NB4 (cell line): ENCODE data around the gene ATM.

Experiments used
- MYC ChIP-seq: IDR thresholded peaks from 2 replicates; pipeline ENCODE4 v1.6.1; 2011; ENCODE audit warnings: low read depth, low read length
- POLR2A ChIP-seq: IDR thresholded peaks from 2 replicates; pipeline ENCODE4 v1.6.1; 2011; ENCODE audit warnings: mild to moderate bottlenecking; ENCODE audit not compliant: insufficient read length; ENCODE audit errors: extremely low read depth
- TF ChIP-seq, protein P1 (sequence below): IDR thresholded peaks from one replicate; pipeline ENCODE4 v1.5.1; 2012; ENCODE audit warnings: low read depth, low read length

GRCh38 chr11:108233277-108233945 lies 10.5 kb downstream of the ATM start:
- no peak for TF ChIP-seq POLR2A
- no peak for TF ChIP-seq MYC
- TF ChIP-seq, protein P1, sequence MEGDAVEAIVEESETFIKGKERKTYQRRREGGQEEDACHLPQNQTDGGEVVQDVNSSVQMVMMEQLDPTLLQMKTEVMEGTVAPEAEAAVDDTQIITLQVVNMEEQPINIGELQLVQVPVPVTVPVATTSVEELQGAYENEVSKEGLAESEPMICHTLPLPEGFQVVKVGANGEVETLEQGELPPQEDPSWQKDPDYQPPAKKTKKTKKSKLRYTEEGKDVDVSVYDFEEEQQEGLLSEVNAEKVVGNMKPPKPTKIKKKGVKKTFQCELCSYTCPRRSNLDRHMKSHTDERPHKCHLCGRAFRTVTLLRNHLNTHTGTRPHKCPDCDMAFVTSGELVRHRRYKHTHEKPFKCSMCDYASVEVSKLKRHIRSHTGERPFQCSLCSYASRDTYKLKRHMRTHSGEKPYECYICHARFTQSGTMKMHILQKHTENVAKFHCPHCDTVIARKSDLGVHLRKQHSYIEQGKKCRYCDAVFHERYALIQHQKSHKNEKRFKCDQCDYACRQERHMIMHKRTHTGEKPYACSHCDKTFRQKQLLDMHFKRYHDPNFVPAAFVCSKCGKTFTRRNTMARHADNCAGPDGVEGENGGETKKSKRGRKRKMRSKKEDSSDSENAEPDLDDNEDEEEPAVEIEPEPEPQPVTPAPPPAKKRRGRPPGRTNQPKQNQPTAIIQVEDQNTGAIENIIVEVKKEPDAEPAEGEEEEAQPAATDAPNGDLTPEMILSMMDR = no peak
